Thoracic aorta (tissue), 2 donors: ENCODE measurements around the gene SLC39A11. TPM values are rescaled to one million over a fixed set of nuclear protein-coding genes. Genes with fewer than 3 reads are reported as not detected.

Experiments
- ATAC-seq: fragments of 150-250 bp; one replicate; pipeline ENCODE4 v1.8.0; 2017; ENCODE audit warnings: low read depth; ENCODE audit not compliant: insufficient number of reproducible peaks, low FRiP score
- DNase-seq: peaks from one replicate; pipeline ENCODE4 v3.0.0-alpha.2; 2020; ENCODE audit warnings: low spot score
- H3K27ac ChIP-seq, 2 donors: fragments of 200-600 bp; sonication (generic); 1 replicate in 1 of 2; 2 replicates in 1 of 2; pipeline ENCODE4 v1.5.1; 2016; ENCODE audit warnings: mild to moderate bottlenecking in 2 of 2, moderate library complexity in 2 of 2
- H3K27me3 ChIP-seq: fragments of 200-600 bp; sonication (generic); replicated peaks from 2 replicates; pipeline ENCODE4 v1.6.0; 2016; ENCODE audit warnings: mild to moderate bottlenecking; ENCODE audit not compliant: insufficient read depth
- H3K36me3 ChIP-seq: fragments of 200-600 bp; sonication (generic); one replicate; pipeline ENCODE4 v1.5.1; 2016
- H3K4me1 ChIP-seq, 2 donors: fragments of 200-600 bp; sonication (generic); 1 replicate in 1 of 2; 2 replicates in 1 of 2; pipeline versions ENCODE4 v1.5.1 to v1.6.0; 2016; ENCODE audit warnings: low read depth in 2 of 2, mild to moderate bottlenecking in 1 of 2; ENCODE audit not compliant: control insufficient read depth in 1 of 2
- H3K4me3 ChIP-seq: fragments of 200-600 bp; sonication (generic); 2 replicates; pipeline ENCODE4 v1.5.1; 2016; ENCODE audit warnings: mild to moderate bottlenecking
- H3K9me3 ChIP-seq: fragments of 200-600 bp; sonication (generic); 2 replicates; pipeline ENCODE4 v1.5.1; 2016
- total RNA-seq, 2 donors: library from RNA; depleted of rRNA; stranded (reverse); fragments of >200 nt; gene quantifications; one replicate each; pipeline versions ENCODE4 v1.1.0 to v1.2.3, GENCODE V29; 2016
- TF ChIP-seq, protein P1 (sequence below): fragments of 200-600 bp; sonication (generic); IDR thresholded peaks from one replicate; pipeline ENCODE4 v1.5.1; 2019; ENCODE audit warnings: antibody characterized with exemption

SLC39A11 gene
- total RNA-seq, 2 donors from 2014 or later = 12.0 to 29.1 TPM

DNA sequence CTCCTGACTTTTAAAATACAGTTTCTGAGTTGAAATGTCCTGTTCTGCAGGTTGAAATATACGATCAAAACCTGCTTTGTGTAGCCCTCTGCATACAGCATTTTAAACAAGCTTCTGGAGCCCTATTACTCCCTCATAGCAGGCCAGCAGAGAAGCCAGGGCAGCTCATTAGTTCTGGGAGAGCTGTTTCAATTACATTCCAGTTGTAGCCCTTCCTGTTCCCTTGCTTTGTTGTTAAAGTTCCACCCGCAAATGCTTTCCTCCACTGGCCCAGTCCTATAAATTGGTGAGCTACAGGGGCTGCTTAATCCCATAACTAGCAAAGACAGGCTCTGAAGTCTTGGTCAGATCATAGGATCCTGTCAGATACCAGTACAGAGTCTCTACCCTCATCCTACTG is 162.5 kb downstream of the SLC39A11 start:
- no peaks in the 10 kb centered on the region for H3K4me1 ChIP-seq
- H3K27ac ChIP-seq = no peak overlapping the region
- H3K36me3 ChIP-seq = no peaks in the 10 kb centered on the region
- DNase-seq = no peak
- ATAC-seq = no peak
- no peak overlapping the region for H3K4me3 ChIP-seq
- no peaks in the 10 kb centered on the region for H3K27me3 ChIP-seq
- no peaks in the 10 kb centered on the region for H3K9me3 ChIP-seq
- TF ChIP-seq, protein P1, sequence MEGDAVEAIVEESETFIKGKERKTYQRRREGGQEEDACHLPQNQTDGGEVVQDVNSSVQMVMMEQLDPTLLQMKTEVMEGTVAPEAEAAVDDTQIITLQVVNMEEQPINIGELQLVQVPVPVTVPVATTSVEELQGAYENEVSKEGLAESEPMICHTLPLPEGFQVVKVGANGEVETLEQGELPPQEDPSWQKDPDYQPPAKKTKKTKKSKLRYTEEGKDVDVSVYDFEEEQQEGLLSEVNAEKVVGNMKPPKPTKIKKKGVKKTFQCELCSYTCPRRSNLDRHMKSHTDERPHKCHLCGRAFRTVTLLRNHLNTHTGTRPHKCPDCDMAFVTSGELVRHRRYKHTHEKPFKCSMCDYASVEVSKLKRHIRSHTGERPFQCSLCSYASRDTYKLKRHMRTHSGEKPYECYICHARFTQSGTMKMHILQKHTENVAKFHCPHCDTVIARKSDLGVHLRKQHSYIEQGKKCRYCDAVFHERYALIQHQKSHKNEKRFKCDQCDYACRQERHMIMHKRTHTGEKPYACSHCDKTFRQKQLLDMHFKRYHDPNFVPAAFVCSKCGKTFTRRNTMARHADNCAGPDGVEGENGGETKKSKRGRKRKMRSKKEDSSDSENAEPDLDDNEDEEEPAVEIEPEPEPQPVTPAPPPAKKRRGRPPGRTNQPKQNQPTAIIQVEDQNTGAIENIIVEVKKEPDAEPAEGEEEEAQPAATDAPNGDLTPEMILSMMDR = no peak

GRCh38 chr17:72928454-72929136 is 163.9 kb downstream of the SLC39A11 start:
- Histone ChIP-seq H3K4me3 (no peak overlapping the region), H3K27me3 (no peaks in the 10 kb centered on the region), H3K36me3 (no peaks in the 10 kb centered on the region), H3K4me1 (no peaks in the 10 kb centered on the region), H3K9me3 (no peaks in the 10 kb centered on the region), H3K27ac (no peak overlapping the region)
- no peak for ATAC-seq
- TF ChIP-seq, protein P1 = no peak
- no peak for DNase-seq

DNA sequence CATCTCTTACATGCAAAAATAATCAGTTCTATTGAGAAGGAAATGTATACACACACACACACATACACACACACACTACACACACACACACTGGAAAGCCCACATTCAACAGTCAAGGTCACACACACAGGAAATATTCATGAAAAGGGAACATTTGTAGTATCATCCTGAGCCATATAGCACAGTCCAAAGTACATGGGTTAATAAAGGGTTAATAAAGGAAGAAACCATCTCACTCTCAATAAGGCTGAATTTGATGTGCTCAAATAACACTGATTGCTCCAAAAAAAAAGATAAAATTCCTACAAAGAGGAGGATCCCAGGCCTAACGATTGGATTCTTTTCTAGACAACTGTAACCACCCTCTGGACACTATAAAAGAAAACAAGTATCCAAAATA is 164.7 kb downstream of the SLC39A11 start:
- TF ChIP-seq, protein P1 = no peak
- Histone ChIP-seq H3K9me3 (no peaks in the 10 kb centered on the region), H3K27ac (no peak overlapping the region), H3K36me3 (no peaks in the 10 kb centered on the region), H3K4me1 (no peaks in the 10 kb centered on the region), H3K27me3 (no peaks in the 10 kb centered on the region), H3K4me3 (no peak overlapping the region)
- DNase-seq (no peak), ATAC-seq (no peak)

DNA sequence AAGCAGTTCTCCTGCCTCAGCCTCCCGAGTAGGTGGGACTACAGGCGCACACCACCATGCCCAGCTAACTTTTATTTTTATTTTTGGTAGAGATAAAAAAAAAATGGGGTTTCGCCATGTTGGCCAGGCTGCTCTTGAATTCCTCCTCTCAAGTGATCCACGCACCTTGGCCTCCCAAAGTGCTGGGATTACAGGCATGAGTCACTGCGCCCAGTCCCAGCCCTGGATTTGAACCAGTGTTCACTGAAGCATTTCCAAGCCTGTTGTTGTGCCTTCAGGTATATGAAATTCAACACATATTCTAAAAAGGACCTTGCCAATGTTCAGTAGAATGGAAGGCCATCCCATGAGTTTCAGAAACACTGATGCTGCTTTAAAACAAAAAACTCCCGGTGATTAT is 165.3 kb downstream of the SLC39A11 start:
- no peaks in the 10 kb centered on the region for H3K36me3 ChIP-seq
- H3K4me1 ChIP-seq = no peaks in the 10 kb centered on the region
- TF ChIP-seq, protein P1 = no peak
- no peaks in the 10 kb centered on the region for H3K9me3 ChIP-seq
- no peak for ATAC-seq
- DNase-seq = no peak
- H3K27me3 ChIP-seq = no peaks in the 10 kb centered on the region
- H3K4me3 ChIP-seq = no peak overlapping the region
- H3K27ac ChIP-seq = no peak overlapping the region

GRCh38 chr17:72926171-72926570 is 166.3 kb downstream of the SLC39A11 start:
- Histone ChIP-seq H3K27ac (no peak overlapping the region), H3K9me3 (no peaks in the 10 kb centered on the region), H3K36me3 (no peaks in the 10 kb centered on the region), H3K4me3 (no peak overlapping the region), H3K27me3 (no peaks in the 10 kb centered on the region), H3K4me1 (no peaks in the 10 kb centered on the region)
- DNase-seq = no peak
- TF ChIP-seq, protein P1 = no peak
- no peak for ATAC-seq
